ENCODE measurements around the gene MYH11.

MYH11 gene

GRCh38 chr16:15827709-15828343 is 29.0 kb downstream of the MYH11 start:
- TF ChIP-seq POLR2A (IDR thresholded peaks at IDR 0.05; ENCODE audit: extremely low read depth, insufficient read length) (no peak), MYC (IDR thresholded peaks at IDR 0.05; ENCODE audit: low read depth, low read length) (no peak), CTCF (IDR thresholded peaks at IDR 0.05; ENCODE audit: low read depth, low read length) (no peak), MAX (IDR thresholded peaks at IDR 0.05; ENCODE audit: low read depth, low read length) (no peak)
- DNase-seq (ENCODE audit: low read depth), result no peak

GRCh38 chr16:15827299-15827698 is 29.5 kb downstream of the MYH11 start:
- H3K4me3 ChIP-seq (ENCODE audit: low read depth, low read length), result no peak overlapping the region
- no peak for DNase-seq (ENCODE audit: low read depth)
- TF ChIP-seq MYC (IDR thresholded peaks at IDR 0.05; ENCODE audit: low read depth, low read length) (no peak), POLR2A (IDR thresholded peaks at IDR 0.05; ENCODE audit: extremely low read depth, insufficient read length) (no peak), CTCF (IDR thresholded peaks at IDR 0.05; ENCODE audit: low read depth, low read length) (no peak), MAX (IDR thresholded peaks at IDR 0.05; ENCODE audit: low read depth, low read length) (no peak)

More at GRCh38 chr16:15827709-15828343, 29.0 kb downstream of the MYH11 start:
- H3K4me3 ChIP-seq (ENCODE audit: low read depth, low read length), result no peak overlapping the region

DNA sequence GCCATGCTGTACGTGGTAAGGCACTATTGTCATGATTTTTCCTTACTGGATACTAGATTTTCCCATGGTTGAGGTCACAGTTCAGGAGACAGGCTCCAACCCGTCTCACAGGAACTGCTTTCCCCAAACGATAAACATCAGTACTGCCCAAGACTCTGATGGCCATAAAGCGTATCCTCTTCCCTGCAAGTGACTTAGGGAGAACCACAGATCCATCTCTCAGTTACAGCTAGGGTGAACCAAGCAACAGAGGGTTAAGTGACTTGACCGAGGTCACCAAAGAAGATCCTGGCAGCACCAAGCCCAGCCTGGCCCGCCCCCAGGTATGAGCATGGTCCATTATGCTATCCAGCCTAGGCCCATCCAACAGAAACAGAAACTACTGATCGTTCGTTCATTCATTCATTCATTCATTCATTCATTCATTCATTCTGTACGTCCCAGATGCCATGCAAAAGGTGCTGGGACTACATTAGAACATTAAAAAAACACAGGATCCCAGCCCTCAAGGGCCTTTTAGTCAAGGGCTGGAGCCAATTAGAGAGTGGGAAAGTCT is 31.0 kb downstream of the MYH11 start:
- H3K4me3 ChIP-seq (ENCODE audit: low read depth, low read length), result no peak overlapping the region
- TF ChIP-seq POLR2A (IDR thresholded peaks at IDR 0.05; ENCODE audit: extremely low read depth, insufficient read length) (no peak), CTCF (IDR thresholded peaks at IDR 0.05; ENCODE audit: low read depth, low read length) (no peak), MYC (IDR thresholded peaks at IDR 0.05; ENCODE audit: low read depth, low read length) (no peak), MAX (IDR thresholded peaks at IDR 0.05; ENCODE audit: low read depth, low read length) (no peak)
- DNase-seq (ENCODE audit: low read depth), result no peak

DNA sequence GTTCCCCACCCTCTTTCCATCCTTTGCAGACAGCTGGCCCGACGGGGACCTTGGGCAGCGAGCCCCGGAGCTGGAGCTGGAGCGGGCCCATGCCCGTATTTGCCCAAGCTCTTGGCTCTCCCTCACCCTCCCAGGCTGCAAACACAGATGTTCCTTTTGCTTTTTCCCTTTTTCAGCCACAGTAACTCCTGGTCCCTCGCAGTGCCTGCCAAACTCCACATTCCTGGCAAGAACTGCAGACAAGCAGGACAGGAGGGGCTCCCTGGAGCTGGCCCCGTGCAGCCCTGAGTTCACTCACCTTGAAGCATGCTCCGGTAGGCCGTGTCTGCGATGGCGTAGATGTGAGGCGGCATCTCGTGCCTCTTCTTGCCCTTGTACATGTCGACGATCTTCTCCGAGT is 33.9 kb downstream of the MYH11 start:
- H3K4me3 ChIP-seq (ENCODE audit: low read depth, low read length), result no peak overlapping the region
- DNase-seq (ENCODE audit: low read depth), result no peak
- TF ChIP-seq MYC (IDR thresholded peaks at IDR 0.05; ENCODE audit: low read depth, low read length), result no peak

DNA sequence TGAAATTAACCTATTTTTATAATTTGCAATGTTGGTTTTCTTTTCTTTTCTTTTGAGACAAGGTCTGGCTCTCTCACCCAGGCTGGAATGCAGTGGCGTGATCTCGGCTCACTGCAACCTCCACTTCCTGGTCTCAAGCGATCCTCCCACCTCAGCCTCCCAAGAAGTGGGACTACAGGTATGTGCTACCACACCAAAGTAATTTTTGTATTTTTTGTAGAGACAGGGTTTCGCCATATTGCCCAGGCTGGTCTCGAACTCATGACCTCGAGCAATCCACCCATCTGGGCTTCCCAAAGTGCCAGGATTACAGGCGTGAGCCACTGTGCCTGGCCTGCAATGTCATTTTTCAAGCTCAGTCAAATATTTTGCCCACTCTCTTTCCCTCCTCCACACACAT is 36.0 kb downstream of the MYH11 start:
- no peak overlapping the region for H3K4me3 ChIP-seq (ENCODE audit: low read depth, low read length)
- TF ChIP-seq POLR2A (IDR thresholded peaks at IDR 0.05; ENCODE audit: extremely low read depth, insufficient read length), result no peak
- TF ChIP-seq MAX (IDR thresholded peaks at IDR 0.05; ENCODE audit: low read depth, low read length), result no peak
- no peak for TF ChIP-seq CTCF (IDR thresholded peaks at IDR 0.05; ENCODE audit: low read depth, low read length)
- TF ChIP-seq MYC (IDR thresholded peaks at IDR 0.05; ENCODE audit: low read depth, low read length), result no peak
- no peak for DNase-seq (ENCODE audit: low read depth)

DNA sequence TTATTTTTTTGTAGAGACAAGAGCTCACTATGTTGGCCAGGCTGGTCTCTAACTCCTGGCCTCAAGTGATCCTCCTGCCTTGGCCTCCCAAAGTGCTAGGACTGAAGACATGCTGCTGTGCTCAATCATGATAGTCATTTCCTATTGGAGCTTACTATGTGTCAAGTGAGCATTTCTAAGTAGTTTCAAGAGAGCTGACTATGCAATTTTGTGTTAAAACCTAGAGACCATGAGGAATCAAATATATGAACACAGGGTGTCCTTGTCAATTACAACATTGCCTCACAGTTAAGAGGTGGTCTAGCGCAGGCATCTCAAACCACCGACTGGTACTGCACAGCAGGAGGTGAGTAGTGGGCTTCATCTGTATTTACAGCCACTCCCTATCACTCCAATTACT is 37.8 kb downstream of the MYH11 start:
- no peak overlapping the region for H3K4me3 ChIP-seq (ENCODE audit: low read depth, low read length)
- DNase-seq (ENCODE audit: low read depth), result no peak
- TF ChIP-seq POLR2A (IDR thresholded peaks at IDR 0.05; ENCODE audit: extremely low read depth, insufficient read length), result no peak
- no peak for TF ChIP-seq MAX (IDR thresholded peaks at IDR 0.05; ENCODE audit: low read depth, low read length)
- TF ChIP-seq MYC (IDR thresholded peaks at IDR 0.05; ENCODE audit: low read depth, low read length), result no peak
- no peak for TF ChIP-seq CTCF (IDR thresholded peaks at IDR 0.05; ENCODE audit: low read depth, low read length)
